AG10803 (cell line): ENCODE measurements around the gene FNDC10.

Source experiments
- DNase-seq: peaks from one replicate; pipeline ENCODE4 v3.0.0; 2010; ENCODE audit warnings: low read depth
- H3K4me3 ChIP-seq: 2 replicates; pipeline ENCODE4 v1.5.1; 2011; ENCODE audit warnings: mild to moderate bottlenecking, low read length, control low read depth
- TF ChIP-seq, protein P1 (sequence below): conservative IDR thresholded peaks from 2 replicates; pipeline ENCODE4 v1.5.1; 2011; ENCODE audit warnings: mild to moderate bottlenecking, low read length, control low read depth, inconsistent platforms

The FNDC10 gene

DNA sequence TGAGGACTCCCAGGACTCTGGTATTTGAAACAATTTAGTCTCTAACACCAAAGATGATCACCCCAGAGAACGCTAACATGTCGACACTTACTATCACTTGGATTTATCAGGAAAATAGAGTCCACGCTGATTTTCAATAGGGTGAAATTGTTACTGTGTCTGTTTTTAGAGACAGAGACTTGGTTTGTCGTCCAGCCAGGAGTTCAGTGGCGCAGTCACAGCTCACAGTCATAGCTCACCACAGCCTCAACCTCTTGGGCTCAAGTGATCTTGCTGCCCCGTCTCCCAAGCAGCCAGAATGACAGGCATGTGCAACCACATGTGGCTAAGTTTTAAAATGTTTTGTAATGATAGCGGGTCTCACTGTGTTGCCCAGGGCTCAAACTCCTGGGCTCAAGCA lies 30.6 kb downstream of the FNDC10 start:
- no peak overlapping the region for H3K4me3 ChIP-seq
- DNase-seq = no peak
- TF ChIP-seq, protein P1, sequence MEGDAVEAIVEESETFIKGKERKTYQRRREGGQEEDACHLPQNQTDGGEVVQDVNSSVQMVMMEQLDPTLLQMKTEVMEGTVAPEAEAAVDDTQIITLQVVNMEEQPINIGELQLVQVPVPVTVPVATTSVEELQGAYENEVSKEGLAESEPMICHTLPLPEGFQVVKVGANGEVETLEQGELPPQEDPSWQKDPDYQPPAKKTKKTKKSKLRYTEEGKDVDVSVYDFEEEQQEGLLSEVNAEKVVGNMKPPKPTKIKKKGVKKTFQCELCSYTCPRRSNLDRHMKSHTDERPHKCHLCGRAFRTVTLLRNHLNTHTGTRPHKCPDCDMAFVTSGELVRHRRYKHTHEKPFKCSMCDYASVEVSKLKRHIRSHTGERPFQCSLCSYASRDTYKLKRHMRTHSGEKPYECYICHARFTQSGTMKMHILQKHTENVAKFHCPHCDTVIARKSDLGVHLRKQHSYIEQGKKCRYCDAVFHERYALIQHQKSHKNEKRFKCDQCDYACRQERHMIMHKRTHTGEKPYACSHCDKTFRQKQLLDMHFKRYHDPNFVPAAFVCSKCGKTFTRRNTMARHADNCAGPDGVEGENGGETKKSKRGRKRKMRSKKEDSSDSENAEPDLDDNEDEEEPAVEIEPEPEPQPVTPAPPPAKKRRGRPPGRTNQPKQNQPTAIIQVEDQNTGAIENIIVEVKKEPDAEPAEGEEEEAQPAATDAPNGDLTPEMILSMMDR = no peak

DNA sequence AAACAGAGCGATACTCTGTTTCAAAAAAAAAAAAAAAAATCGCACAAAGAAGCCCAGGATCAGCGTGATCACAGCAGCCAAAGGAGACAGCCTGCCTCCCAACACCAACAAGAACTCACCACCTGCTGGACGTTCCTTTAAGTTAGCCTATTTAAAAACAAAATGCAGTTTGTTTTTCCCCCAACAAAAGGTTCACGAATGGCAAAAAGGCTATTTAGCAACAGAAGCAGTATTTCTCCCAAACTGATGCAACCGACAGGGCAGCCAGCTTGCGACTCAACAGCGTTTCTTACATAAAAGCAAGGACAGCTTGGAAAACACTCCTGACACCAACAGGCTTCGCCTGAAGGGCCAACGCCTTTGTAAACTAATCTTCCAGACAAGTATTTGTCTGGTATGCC lies 32.0 kb downstream of the FNDC10 start:
- peak; percentile 26 for DNase-seq
- no peak overlapping the region for H3K4me3 ChIP-seq

DNA sequence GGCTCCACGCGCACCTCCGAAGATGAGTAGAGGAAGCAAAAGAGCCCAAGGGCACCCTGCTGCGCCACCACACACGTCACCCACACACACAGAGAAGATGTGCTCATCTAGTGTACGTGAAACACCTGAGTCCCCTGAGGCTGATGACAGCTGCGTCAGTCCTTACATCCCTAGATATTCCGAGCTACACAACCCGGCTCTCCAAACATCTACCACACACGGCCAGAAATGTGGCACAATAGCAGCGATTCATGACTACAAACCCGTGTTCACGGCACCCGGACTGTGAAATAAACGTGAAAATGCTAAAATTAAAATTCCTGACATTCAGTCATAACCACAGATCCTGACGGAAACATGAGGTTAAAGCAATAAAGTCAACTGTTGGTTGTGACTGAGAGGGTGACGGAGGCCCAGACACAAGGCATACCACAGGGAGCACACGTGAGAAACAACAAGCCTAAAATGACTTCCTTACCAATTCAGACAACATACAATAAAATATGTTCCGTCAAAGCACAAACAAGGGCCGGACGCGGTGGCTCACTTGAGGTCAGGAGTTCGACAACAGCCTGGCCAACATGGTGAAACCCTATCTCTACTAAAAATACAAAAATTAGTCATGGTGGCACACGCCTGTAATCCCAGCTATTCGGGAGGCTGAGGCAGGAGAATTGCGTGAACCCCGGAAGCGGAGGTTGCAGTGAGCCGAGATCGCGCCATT lies 32.6 kb downstream of the FNDC10 start:
- TF ChIP-seq, protein P1 = no peak
- no peak for DNase-seq
- no peak overlapping the region for H3K4me3 ChIP-seq

More for the DNA sequence above, 32.0 kb downstream of the FNDC10 start:
- TF ChIP-seq, protein P1 = no peak

DNA sequence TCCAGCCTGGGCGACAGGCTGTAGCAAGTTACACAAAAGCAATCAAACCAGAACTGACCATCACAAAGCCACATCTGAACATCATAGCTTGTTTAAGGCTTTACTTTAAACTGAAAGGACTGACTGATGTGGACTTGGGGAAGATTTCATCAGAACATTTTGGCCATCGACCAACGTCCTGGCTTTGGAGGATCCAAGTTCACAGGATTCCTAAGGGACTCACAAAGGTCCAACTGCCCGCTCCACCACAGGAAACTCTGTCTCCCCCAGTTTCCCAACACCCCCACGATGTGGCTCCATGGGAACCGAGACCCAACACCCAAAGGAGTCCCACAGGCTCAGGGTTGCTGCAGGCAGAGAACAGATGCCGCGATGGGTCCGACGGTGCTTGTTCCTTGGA lies 34.6 kb downstream of the FNDC10 start:
- peak; percentile 46 for DNase-seq
- TF ChIP-seq, protein P1 = no peak
- no peak overlapping the region for H3K4me3 ChIP-seq

DNA sequence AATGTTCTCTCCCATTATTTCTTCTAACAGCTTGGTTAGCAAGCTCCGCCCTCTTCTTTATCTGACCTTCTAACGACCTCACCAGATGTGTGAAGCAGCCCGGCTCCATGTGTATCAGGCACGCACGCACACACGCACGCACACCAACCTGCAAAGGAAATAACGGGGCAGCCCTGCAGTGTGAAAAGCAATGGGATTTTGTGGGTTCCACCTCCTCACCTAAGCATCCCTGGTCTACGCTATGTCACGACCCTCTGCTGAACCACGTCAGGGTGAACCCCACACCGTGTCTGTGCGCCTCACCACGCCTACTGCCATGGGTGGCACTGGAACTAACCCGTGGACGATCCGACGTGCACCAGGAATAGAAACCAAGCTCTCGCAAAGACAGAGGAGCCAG lies 35.7 kb downstream of the FNDC10 start:
- DNase-seq = no peak
- TF ChIP-seq, protein P1 = no peak
- no peak overlapping the region for H3K4me3 ChIP-seq

DNA sequence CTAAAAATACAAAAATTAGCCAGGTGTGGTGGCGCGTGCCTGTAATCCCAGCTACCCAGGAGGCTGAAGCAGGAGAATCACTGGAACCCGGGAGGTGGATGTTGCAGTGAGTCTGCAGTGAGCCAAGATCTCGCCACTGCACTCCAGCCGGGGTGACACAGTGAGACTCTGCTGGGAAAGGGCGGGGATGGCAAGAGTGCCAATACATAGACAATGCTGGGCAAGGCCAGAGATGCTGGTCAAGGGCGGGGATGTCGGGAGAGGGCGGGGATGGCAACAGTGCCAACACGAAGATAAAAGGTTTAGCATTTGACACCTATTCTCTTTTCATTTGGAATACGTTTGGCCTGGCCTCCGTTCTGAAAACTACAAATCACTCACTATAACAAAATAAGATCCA lies 36.2 kb downstream of the FNDC10 start:
- no peak overlapping the region for H3K4me3 ChIP-seq
- TF ChIP-seq, protein P1 = no peak
- no peak for DNase-seq

DNA sequence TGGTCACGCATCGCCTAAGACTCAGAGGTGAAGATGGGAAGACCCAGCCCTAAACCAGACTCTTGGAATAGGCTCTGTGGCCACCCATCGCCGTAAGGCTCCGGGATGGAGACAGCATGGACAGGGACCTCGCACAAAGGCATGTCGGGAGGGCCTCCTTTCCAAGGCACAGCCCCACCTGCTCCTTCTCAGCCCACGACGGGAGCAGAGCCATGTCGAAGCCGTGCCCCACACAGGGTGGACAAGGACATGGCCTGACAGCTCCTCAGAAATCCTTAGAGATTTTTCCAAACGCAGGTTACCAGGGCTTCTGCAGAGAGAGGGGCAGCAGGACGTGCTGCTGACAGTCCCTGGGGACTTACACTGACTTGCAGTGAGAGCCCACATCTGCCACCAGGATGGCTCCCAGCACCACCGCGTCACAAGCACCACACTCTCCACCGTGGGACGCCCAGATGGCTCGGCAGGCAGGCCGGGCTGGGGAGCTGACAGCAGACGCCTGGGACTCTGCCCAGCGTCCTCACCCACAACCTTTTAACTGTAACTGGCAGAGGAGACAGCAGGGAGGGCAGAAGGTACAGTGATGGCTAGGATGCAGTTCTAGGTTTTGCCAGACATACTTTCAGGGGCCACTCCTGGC lies 37.3 kb downstream of the FNDC10 start:
- peak; percentile 14 for DNase-seq
- TF ChIP-seq, protein P1 = no peak
- no peak overlapping the region for H3K4me3 ChIP-seq
